ENCODE results near the gene SLC9A2.

Gene SLC9A2

GRCh38 chr2:102726128-102727087, 107.1 kb downstream of the SLC9A2 start:
- no peak for DNase-seq (ENCODE audit: low read depth in 2 of 2)

GRCh38 chr2:102735416-102736109, 116.2 kb downstream of the SLC9A2 start:
- DNase-seq (ENCODE audit: low read depth in 2 of 2): no peak

GRCh38 chr2:102736110-102736409, 116.7 kb downstream of the SLC9A2 start:
- DNase-seq (ENCODE audit: low read depth in 2 of 2): no peak

- peak; percentile 62 to 80 for DNase-seq (ENCODE audit: low read depth in 2 of 2)
These were observed 117.4 kb downstream of the SLC9A2 start for GRCh38 chr2:102736410-102737409.

GRCh38 chr2:102737431-102737830, 118.1 kb downstream of the SLC9A2 start:
- no peak for DNase-seq (ENCODE audit: low read depth in 2 of 2)

GRCh38 chr2:102743259-102743658, 123.9 kb downstream of the SLC9A2 start:
- DNase-seq (ENCODE audit: low read depth in 2 of 2): no peak

GRCh38 chr2:102748107-102748506, 128.8 kb downstream of the SLC9A2 start:
- DNase-seq (ENCODE audit: low read depth in 2 of 2): no peak

- no peak for DNase-seq (ENCODE audit: low read depth in 2 of 2)
These were observed 130.6 kb downstream of the SLC9A2 start for GRCh38 chr2:102749938-102750337.

GRCh38 chr2:102753563-102754159, 134.3 kb downstream of the SLC9A2 start:
- DNase-seq (ENCODE audit: low read depth in 2 of 2): no peak

- no peak for DNase-seq (ENCODE audit: low read depth in 2 of 2)
These were observed 135.2 kb downstream of the SLC9A2 start for GRCh38 chr2:102754456-102755145.

GRCh38 chr2:102755284-102755683, 135.9 kb downstream of the SLC9A2 start:
- no peak for DNase-seq (ENCODE audit: low read depth in 2 of 2)

GRCh38 chr2:102758439-102758838, 139.1 kb downstream of the SLC9A2 start:
- DNase-seq (ENCODE audit: low read depth in 2 of 2): no peak
